HG03469 (cell line): Measurements from ENCODE around the gene FCMR.

Experiments
- ATAC-seq: cut with Tn5 transposase; IDR thresholded peaks from one replicate; pipeline ENCODE4 v1.9.1; 2021; ENCODE audit warnings: mild to moderate bottlenecking, moderate library complexity, moderate number of reproducible peaks; ENCODE audit not compliant: unreplicated experiment

FCMR gene

GRCh38 chr1:206903687-206904086, 18.1 kb downstream of the FCMR start:
- ATAC-seq: no peak

- ATAC-seq: no peak
Observed at GRCh38 chr1:206902702-206903101, 19.0 kb downstream of the FCMR start.

GRCh38 chr1:206901944-206902343, 19.8 kb downstream of the FCMR start:
- no peak for ATAC-seq

GRCh38 chr1:206900149-206900548, 21.6 kb downstream of the FCMR start:
- no peak for ATAC-seq

- no peak for ATAC-seq
Observed at GRCh38 chr1:206899717-206900116, 22.0 kb downstream of the FCMR start.

- no peak for ATAC-seq
Observed at GRCh38 chr1:206898915-206899431, 22.8 kb downstream of the FCMR start.

GRCh38 chr1:206898089-206898914, 23.4 kb downstream of the FCMR start:
- no peak for ATAC-seq

GRCh38 chr1:206897175-206897574, 24.6 kb downstream of the FCMR start, which contains the start of gene IL24:
IL24 (plus strand) TSS chr1:206897443; CDS start chr1:206897833, 390 bp downstream.
- ATAC-seq: no peak

GRCh38 chr1:206896261-206896660, 25.5 kb downstream of the FCMR start:
- ATAC-seq: no peak

GRCh38 chr1:206895837-206896242, 25.9 kb downstream of the FCMR start:
- no peak for ATAC-seq

GRCh38 chr1:206895325-206895724, 26.4 kb downstream of the FCMR start:
- no peak for ATAC-seq

- no peak for ATAC-seq
Observed at GRCh38 chr1:206893380-206893779, 28.4 kb downstream of the FCMR start.

- no peak for ATAC-seq
Observed at GRCh38 chr1:206892351-206892984, 29.3 kb downstream of the FCMR start.

- no peak for ATAC-seq
Observed at GRCh38 chr1:206891412-206891811, 30.3 kb downstream of the FCMR start.

GRCh38 chr1:206890125-206891060, 31.3 kb downstream of the FCMR start:
- ATAC-seq: no peak

- ATAC-seq: no peak
Observed at GRCh38 chr1:206887701-206888100, 34.0 kb downstream of the FCMR start.

GRCh38 chr1:206886831-206887230, 34.9 kb downstream of the FCMR start:
- ATAC-seq: no peak

GRCh38 chr1:206885341-206886060, 36.2 kb downstream of the FCMR start:
- no peak for ATAC-seq

- ATAC-seq: no peak
Observed at GRCh38 chr1:206883876-206884275, 37.9 kb downstream of the FCMR start.

GRCh38 chr1:206883160-206883559, 38.6 kb downstream of the FCMR start:
- ATAC-seq: no peak
